H1 (cell line): Measurements from ENCODE around the gene DBNDD2. TPM values are rescaled to one million over a fixed set of nuclear protein-coding genes. Genes with fewer than 3 reads are reported as not detected.

Experiments used
- CHD1 ChIP-seq: IDR thresholded peaks from 2 replicates; pipeline ENCODE4 v1.6.1; 2012; ENCODE audit warnings: low read depth, low read length, improper control_type of control experiment
- CHD2 ChIP-seq: IDR thresholded peaks from 2 replicates; pipeline ENCODE4 v1.6.1; 2012; ENCODE audit warnings: low read length, improper control_type of control experiment
- JUND ChIP-seq: IDR thresholded peaks from 2 replicates; pipeline ENCODE4 v1.6.1; 2011; ENCODE audit warnings: mild to moderate bottlenecking, improper control_type of control experiment, low read length
- TAF1 ChIP-seq: IDR thresholded peaks from 2 replicates; pipeline ENCODE4 v1.6.1; 2011; ENCODE audit warnings: mild to moderate bottlenecking, low read depth, low read length
- TBP ChIP-seq: IDR thresholded peaks from 2 replicates; pipeline ENCODE4 v1.6.1; 2011; ENCODE audit warnings: low read depth, low read length, improper control_type of control experiment
- polyA plus RNA-seq, 7 experiments: library from polyadenylated mRNA; depleted of rRNA in 3 of 7; stranded (reverse) in 5 of 7; unstranded in 2 of 7; fragments of >200 nt in 5 of 7; fragments of 200-250 nt in 2 of 7; gene quantifications; 1 replicate in 5 of 7; 2 replicates in 1 of 7; 4 replicates in 1 of 7; pipeline versions ENCODE4 v1.2.1 to v1.2.3, GENCODE V29; 2011 to 2013; ENCODE audit warnings: missing spikeins in 2 of 7, mixed read lengths in 2 of 7
- total RNA-seq: library from RNA; stranded (reverse); fragmentation: NEBNext Ultra II Directional; extraction: Animal tissue kit (Norgen Biotek cat#: 25700); gene quantifications from 2 replicates; pipeline ENCODE4 v1.2.1, GENCODE V29; 2021
- TF ChIP-seq, protein P1 (sequence below): fragments of 300-600 bp; sonication (generic); IDR thresholded peaks from 2 replicates; pipeline ENCODE4 v1.7.1; 2012; ENCODE audit warnings: low read length, moderate library complexity, mild to moderate bottlenecking, inconsistent platforms; ENCODE audit not compliant: insufficient replicate concordance

DBNDD2 gene
- total and polyA plus RNA-seq, 2 of the 8 experiments (the other 6 are each of a cell fraction or from before 2014, with no cell fraction given) = 55.8 to 96.3 TPM

DNA sequence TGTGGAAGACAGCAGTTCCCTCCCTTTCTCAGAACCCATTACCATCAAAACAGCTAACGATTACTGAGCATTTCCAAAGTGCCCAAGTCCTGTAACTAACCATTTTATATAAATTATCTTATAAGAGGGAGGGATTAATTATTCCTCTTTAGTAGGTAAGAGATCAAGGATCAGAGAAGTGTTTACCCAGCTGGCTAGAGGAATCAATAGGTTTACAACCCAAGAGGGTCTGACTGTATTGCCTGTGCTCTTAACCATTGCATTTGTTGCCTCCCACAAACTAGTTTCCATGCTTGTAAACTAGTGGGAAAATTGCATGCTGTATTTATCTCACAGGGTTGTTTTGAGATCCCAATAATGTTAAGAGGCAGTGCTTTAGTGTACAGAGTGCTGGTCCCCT, 3.7 kb upstream of the DBNDD2 start (continued):
- TF ChIP-seq, protein P1, sequence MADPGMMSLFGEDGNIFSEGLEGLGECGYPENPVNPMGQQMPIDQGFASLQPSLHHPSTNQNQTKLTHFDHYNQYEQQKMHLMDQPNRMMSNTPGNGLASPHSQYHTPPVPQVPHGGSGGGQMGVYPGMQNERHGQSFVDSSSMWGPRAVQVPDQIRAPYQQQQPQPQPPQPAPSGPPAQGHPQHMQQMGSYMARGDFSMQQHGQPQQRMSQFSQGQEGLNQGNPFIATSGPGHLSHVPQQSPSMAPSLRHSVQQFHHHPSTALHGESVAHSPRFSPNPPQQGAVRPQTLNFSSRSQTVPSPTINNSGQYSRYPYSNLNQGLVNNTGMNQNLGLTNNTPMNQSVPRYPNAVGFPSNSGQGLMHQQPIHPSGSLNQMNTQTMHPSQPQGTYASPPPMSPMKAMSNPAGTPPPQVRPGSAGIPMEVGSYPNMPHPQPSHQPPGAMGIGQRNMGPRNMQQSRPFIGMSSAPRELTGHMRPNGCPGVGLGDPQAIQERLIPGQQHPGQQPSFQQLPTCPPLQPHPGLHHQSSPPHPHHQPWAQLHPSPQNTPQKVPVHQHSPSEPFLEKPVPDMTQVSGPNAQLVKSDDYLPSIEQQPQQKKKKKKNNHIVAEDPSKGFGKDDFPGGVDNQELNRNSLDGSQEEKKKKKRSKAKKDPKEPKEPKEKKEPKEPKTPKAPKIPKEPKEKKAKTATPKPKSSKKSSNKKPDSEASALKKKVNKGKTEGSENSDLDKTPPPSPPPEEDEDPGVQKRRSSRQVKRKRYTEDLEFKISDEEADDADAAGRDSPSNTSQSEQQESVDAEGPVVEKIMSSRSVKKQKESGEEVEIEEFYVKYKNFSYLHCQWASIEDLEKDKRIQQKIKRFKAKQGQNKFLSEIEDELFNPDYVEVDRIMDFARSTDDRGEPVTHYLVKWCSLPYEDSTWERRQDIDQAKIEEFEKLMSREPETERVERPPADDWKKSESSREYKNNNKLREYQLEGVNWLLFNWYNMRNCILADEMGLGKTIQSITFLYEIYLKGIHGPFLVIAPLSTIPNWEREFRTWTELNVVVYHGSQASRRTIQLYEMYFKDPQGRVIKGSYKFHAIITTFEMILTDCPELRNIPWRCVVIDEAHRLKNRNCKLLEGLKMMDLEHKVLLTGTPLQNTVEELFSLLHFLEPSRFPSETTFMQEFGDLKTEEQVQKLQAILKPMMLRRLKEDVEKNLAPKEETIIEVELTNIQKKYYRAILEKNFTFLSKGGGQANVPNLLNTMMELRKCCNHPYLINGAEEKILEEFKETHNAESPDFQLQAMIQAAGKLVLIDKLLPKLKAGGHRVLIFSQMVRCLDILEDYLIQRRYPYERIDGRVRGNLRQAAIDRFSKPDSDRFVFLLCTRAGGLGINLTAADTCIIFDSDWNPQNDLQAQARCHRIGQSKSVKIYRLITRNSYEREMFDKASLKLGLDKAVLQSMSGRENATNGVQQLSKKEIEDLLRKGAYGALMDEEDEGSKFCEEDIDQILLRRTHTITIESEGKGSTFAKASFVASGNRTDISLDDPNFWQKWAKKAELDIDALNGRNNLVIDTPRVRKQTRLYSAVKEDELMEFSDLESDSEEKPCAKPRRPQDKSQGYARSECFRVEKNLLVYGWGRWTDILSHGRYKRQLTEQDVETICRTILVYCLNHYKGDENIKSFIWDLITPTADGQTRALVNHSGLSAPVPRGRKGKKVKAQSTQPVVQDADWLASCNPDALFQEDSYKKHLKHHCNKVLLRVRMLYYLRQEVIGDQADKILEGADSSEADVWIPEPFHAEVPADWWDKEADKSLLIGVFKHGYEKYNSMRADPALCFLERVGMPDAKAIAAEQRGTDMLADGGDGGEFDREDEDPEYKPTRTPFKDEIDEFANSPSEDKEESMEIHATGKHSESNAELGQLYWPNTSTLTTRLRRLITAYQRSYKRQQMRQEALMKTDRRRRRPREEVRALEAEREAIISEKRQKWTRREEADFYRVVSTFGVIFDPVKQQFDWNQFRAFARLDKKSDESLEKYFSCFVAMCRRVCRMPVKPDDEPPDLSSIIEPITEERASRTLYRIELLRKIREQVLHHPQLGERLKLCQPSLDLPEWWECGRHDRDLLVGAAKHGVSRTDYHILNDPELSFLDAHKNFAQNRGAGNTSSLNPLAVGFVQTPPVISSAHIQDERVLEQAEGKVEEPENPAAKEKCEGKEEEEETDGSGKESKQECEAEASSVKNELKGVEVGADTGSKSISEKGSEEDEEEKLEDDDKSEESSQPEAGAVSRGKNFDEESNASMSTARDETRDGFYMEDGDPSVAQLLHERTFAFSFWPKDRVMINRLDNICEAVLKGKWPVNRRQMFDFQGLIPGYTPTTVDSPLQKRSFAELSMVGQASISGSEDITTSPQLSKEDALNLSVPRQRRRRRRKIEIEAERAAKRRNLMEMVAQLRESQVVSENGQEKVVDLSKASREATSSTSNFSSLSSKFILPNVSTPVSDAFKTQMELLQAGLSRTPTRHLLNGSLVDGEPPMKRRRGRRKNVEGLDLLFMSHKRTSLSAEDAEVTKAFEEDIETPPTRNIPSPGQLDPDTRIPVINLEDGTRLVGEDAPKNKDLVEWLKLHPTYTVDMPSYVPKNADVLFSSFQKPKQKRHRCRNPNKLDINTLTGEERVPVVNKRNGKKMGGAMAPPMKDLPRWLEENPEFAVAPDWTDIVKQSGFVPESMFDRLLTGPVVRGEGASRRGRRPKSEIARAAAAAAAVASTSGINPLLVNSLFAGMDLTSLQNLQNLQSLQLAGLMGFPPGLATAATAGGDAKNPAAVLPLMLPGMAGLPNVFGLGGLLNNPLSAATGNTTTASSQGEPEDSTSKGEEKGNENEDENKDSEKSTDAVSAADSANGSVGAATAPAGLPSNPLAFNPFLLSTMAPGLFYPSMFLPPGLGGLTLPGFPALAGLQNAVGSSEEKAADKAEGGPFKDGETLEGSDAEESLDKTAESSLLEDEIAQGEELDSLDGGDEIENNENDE = no peak
- TF ChIP-seq CHD1 (no peak), TBP (no peak), CHD2 (no peak), TAF1 (no peak), JUND (no peak)
